IMR-90 (cell line): Measurements from ENCODE around the gene IL17F. TPM values are rescaled to one million over a fixed set of nuclear protein-coding genes. Genes with fewer than 3 reads are reported as not detected.

Experiments
- ATAC-seq: fragments of 200-7000 bp; cut with Tn5 transposase; 2 replicates; pipeline ENCODE4 v1.9.1; 2020; ENCODE audit warnings: low read depth, mild to moderate bottlenecking, moderate library complexity
- BruUV-seq: library from RNA; stranded (reverse); fragments of 400-500 nt; replicated peaks from 2 replicates; lab custom pipeline; 2021; lab: Mats Ljungman, UMichigan
- CTCF ChIA-PET: fragments of 300-600 bp; formaldehyde crosslinking; extraction: SDS; loops from one replicate; lab custom pipeline; 2021; ENCODE audit warnings: antibody characterized with exemption; lab: Yijun Ruan, JAX
- POLR2A ChIA-PET: fragments of 300-600 bp; sonication (Branson Sonifier 250); formaldehyde crosslinking; loops from one replicate; lab custom pipeline; 2022; ENCODE audit warnings: antibody characterized with exemption; ENCODE audit not compliant: unreplicated experiment; lab: Charles Lee
- DNase-seq: peaks from one replicate; pipeline ENCODE4 v3.0.0; 2013
- H2AFZ ChIP-seq: replicated peaks from 2 replicates; pipeline ENCODE3; 2013; ENCODE audit warnings: low read length, mild to moderate bottlenecking; ENCODE audit not compliant: poor library complexity
- H2AK5ac ChIP-seq: 2 replicates; pipeline ENCODE4 v1.6.1; 2013; ENCODE audit warnings: low read depth, low read length, inconsistent platforms
- H2AK9ac ChIP-seq: replicated peaks from 2 replicates; pipeline ENCODE3; 2013; ENCODE audit warnings: mild to moderate bottlenecking, low read depth, low read length, moderate library complexity; ENCODE audit not compliant: poor library complexity
- H2BK120ac ChIP-seq: 2 replicates; pipeline ENCODE4 v1.6.1; 2013; ENCODE audit warnings: low read depth, low read length, inconsistent platforms
- H2BK15ac ChIP-seq: 3 replicates; pipeline ENCODE4 v1.6.1; 2013; ENCODE audit warnings: low read depth, low read length, inconsistent platforms
- H2BK20ac ChIP-seq: 2 replicates; pipeline ENCODE4 v1.6.1; 2013; ENCODE audit warnings: low read depth, mild to moderate bottlenecking, inconsistent platforms, low read length, moderate library complexity
- H2BK5ac ChIP-seq: 2 replicates; pipeline ENCODE4 v1.6.1; 2013; ENCODE audit warnings: mild to moderate bottlenecking, low read depth, low read length, inconsistent platforms; ENCODE audit not compliant: poor library complexity, severe bottlenecking
- H3K14ac ChIP-seq: replicated peaks from 2 replicates; pipeline ENCODE4 v1.6.1; 2013; ENCODE audit warnings: low read depth, low read length, inconsistent platforms
- H3K18ac ChIP-seq: 2 replicates; pipeline ENCODE4 v1.6.1; 2013; ENCODE audit warnings: low read depth, low read length, control low read depth
- H3K23ac ChIP-seq: 2 replicates; pipeline ENCODE4 v1.6.1; 2013; ENCODE audit warnings: low read depth, low read length, inconsistent platforms
- H3K27ac ChIP-seq: 2 replicates; pipeline ENCODE4 v1.5.1; 2013; ENCODE audit warnings: mild to moderate bottlenecking, control low read depth, low read length; ENCODE audit not compliant: insufficient read depth
- H3K27me3 ChIP-seq: 2 replicates; pipeline ENCODE4 v1.6.1; 2013; ENCODE audit warnings: low read length; ENCODE audit not compliant: control insufficient read depth, insufficient read depth
- H3K36me3 ChIP-seq: 2 replicates; pipeline ENCODE4 v1.6.1; 2013; ENCODE audit warnings: low read length, mixed read lengths; ENCODE audit not compliant: control insufficient read depth, insufficient read depth
- H3K4ac ChIP-seq: 2 replicates; pipeline ENCODE4 v1.6.1; 2013; ENCODE audit warnings: low read depth, low read length, inconsistent platforms
- H3K4me1 ChIP-seq: 2 replicates; pipeline ENCODE4 v1.6.1; 2013; ENCODE audit warnings: low read length, mixed read lengths; ENCODE audit not compliant: control insufficient read depth, insufficient read depth
- H3K4me2 ChIP-seq: 2 replicates; pipeline ENCODE4 v1.6.1; 2013; ENCODE audit warnings: low read depth, mild to moderate bottlenecking, control low read depth, low read length, moderate library complexity
- H3K4me3 ChIP-seq: 2 replicates; pipeline ENCODE4 v1.5.1; 2013; ENCODE audit warnings: low read depth, mild to moderate bottlenecking, control low read depth, low read length, moderate library complexity; ENCODE audit not compliant: insufficient read depth
- H3K56ac ChIP-seq: 2 replicates; pipeline ENCODE4 v1.6.1; 2013; ENCODE audit warnings: low read length, inconsistent platforms; ENCODE audit not compliant: insufficient read depth; ENCODE audit errors: extremely low read depth
- H3K79me1 ChIP-seq, 2 experiments: 2 replicates each; pipeline ENCODE4 v1.6.1; 2013; ENCODE audit warnings: low read length in 2 of 2, inconsistent platforms in 1 of 2, low read depth in 1 of 2
- H3K9ac ChIP-seq: 2 replicates; pipeline ENCODE4 v1.6.1; 2013; ENCODE audit warnings: low read depth, low read length, control low read depth
- H3K9me1 ChIP-seq: 2 replicates; pipeline ENCODE4 v1.6.1; 2013; ENCODE audit warnings: low read length, inconsistent platforms; ENCODE audit not compliant: insufficient read depth
- H3K9me3 ChIP-seq: 2 replicates; pipeline ENCODE4 v1.6.1; 2013; ENCODE audit warnings: low read length; ENCODE audit not compliant: control insufficient read depth, insufficient read depth
- H4K20me1 ChIP-seq: 2 replicates; pipeline ENCODE4 v1.6.1; 2013; ENCODE audit warnings: low read length, inconsistent platforms; ENCODE audit not compliant: insufficient read depth
- H4K5ac ChIP-seq: 2 replicates; pipeline ENCODE4 v1.6.1; 2013; ENCODE audit warnings: mild to moderate bottlenecking, low read depth, low read length, control low read depth
- H4K8ac ChIP-seq, 2 experiments: 2 replicates each; pipeline ENCODE4 v1.6.1; 2013; ENCODE audit warnings: low read depth in 2 of 2, low read length in 2 of 2, control low read depth in 1 of 2, inconsistent platforms in 1 of 2
- H4K91ac ChIP-seq: 2 replicates; pipeline ENCODE4 v1.6.1; 2013; ENCODE audit warnings: low read depth, low read length, inconsistent platforms; ENCODE audit not compliant: insufficient read depth
- BHLHE40 ChIP-seq: fragments of 150-350 bp; IDR thresholded peaks from 2 replicates; pipeline ENCODE4 v1.6.1; 2016; ENCODE audit warnings: mild to moderate bottlenecking, low read depth, low read length
- MAZ ChIP-seq: IDR thresholded peaks from 2 replicates; pipeline ENCODE4 v1.6.1; 2012; ENCODE audit warnings: low read depth, mild to moderate bottlenecking, low read length, improper control_type of control experiment, moderate library complexity, borderline replicate concordance
- NFE2L2 ChIP-seq: fragments of 150-350 bp; IDR thresholded peaks from 2 replicates; pipeline ENCODE4 v1.6.1; 2016; ENCODE audit warnings: low read depth, mild to moderate bottlenecking, low read length
- RFX5 ChIP-seq: IDR thresholded peaks from 2 replicates; pipeline ENCODE4 v1.8.0; 2012; ENCODE audit warnings: low read depth, mild to moderate bottlenecking, low read length, moderate library complexity
- WGBS, 2 experiments: methylation state at CpG; one replicate each; pipeline versions ENCODE4 v1.1.5 to v1.1.7; 2013; ENCODE audit warnings: missing lambda C conversion rate in 2 of 2; ENCODE audit not compliant: insufficient read length in 1 of 2; ENCODE audit errors: extremely low coverage in 2 of 2; 5-methylcytosine and 5-hydroxymethylcytosine counted together
- dilution Hi-C: fragments of 300-500 bp; cut with HindIII; formaldehyde crosslinking; loops from one replicate; pipeline ENCODE4 v1.14.3; 2018; ENCODE audit warnings: low sequenced_read_pairs; ENCODE audit not compliant: unreplicated experiment
- in situ Hi-C: fragments of 300-500 bp; cut with MboI; formaldehyde crosslinking; loops from 3 replicates; pipeline ENCODE4 v1.14.3; 2019; ENCODE audit warnings: low sequenced_read_pairs, inconsistent platforms, mixed read lengths
- intact Hi-C: fragments of 100-400 bp; cut with micrococcal nuclease; formaldehyde crosslinking; loops from 2 replicates; pipeline ENCODE4 v1.10.0; 2022
- polyA plus RNA-seq, 3 experiments: library from polyadenylated mRNA; depleted of rRNA; stranded (reverse); fragments of >200 nt; gene quantifications; 2 replicates each; pipeline ENCODE4 v1.2.3, GENCODE V29; 2012; ENCODE audit warnings: low replicate concordance in 1 of 3
- total RNA-seq: library from RNA; depleted of rRNA; stranded (reverse); fragments of >200 nt; gene quantifications from 2 replicates; pipeline ENCODE4 v1.2.3, GENCODE V29; 2012

IL17F gene
- total and polyA plus RNA-seq, 2 of the 4 experiments (the other 2 are of a cell fraction), result not detected

- no peaks in the 10 kb centered on the region for H3K9me3 ChIP-seq
- H3K4me1 ChIP-seq, result no peaks in the 10 kb centered on the region
- whole genome bisulfite sequencing, 2 experiments, result 70% methylated on average over 2 of the region's 8 CpGs; no CpG with 5 or more reads in 1 of the 2 experiments
- TF ChIP-seq BHLHE40, result no peak
- no peak for TF ChIP-seq NFE2L2
- TF ChIP-seq RFX5, result no peak
- no peak for TF ChIP-seq MAZ
- no peak overlapping the region for H3K4me2 ChIP-seq
- no peak overlapping the region for H2BK20ac ChIP-seq
- H4K91ac ChIP-seq, result no peak overlapping the region
- no peak overlapping the region for H2BK120ac ChIP-seq
- no TSS peak for BruUV-seq
- H4K20me1 ChIP-seq, result no peaks in the 10 kb centered on the region
- H3K23ac ChIP-seq, result no peak overlapping the region
- H3K18ac ChIP-seq, result no peak overlapping the region
- no peak overlapping the region for H3K9ac ChIP-seq
- no peaks in the 10 kb centered on the region for H3K9me1 ChIP-seq
- in situ Hi-C loops (no loop called here), dilution Hi-C loops (no loop called here), intact Hi-C loops (no loop called here)
- no peak overlapping the region for H4K8ac ChIP-seq
- H2AFZ ChIP-seq, result no peak overlapping the region
- POLR2A ChIA-PET, result no interaction called here
- no peak overlapping the region for H2AK5ac ChIP-seq
- no peak overlapping the region for H3K4me3 ChIP-seq
- H3K56ac ChIP-seq, result no peak overlapping the region
- H3K79me1 ChIP-seq, result no peaks in the 10 kb centered on the region
- no peak overlapping the region for H2AK9ac ChIP-seq
- H3K36me3 ChIP-seq, result no peaks in the 10 kb centered on the region
- no peak for ATAC-seq
- H3K14ac ChIP-seq, result no peak overlapping the region
- peaks cover 8% of the 10 kb centered on the region; the same call in 1 of the 2 replicates for H3K27me3 ChIP-seq
- H3K27ac ChIP-seq, result no peak overlapping the region
- CTCF ChIA-PET, result interaction anchor here (0.6 kb wide), 1 partner anchor 37 kb away, joined by 3 read pairs; no protein-coding TSS in a partner anchor
- no peak overlapping the region for H2BK5ac ChIP-seq
- DNase-seq, result no peak
- no peak overlapping the region for H3K4ac ChIP-seq
- no peak overlapping the region for H2BK15ac ChIP-seq
- H4K5ac ChIP-seq, result no peak overlapping the region
Observed at GRCh38 chr6:52231406-52232127, 12.7 kb downstream of the IL17F start.
